Loucy (cell line): ENCODE results near the gene TEN1.
"Not testable (repeated sequence)": the region's sequence is repeated elsewhere in the genome, so short reads cannot be mapped to it uniquely, and the experiment has no call there.

Source experiments
- H2AFZ ChIP-seq: fragments of 200-600 bp; sonication (generic); 2 replicates; pipeline ENCODE4 v1.6.0; 2016; ENCODE audit warnings: antibody characterized with exemption, mild to moderate bottlenecking, low read length, moderate library complexity
- H3F3A ChIP-seq: fragments of 200-600 bp; 2 replicates; pipeline ENCODE4 v1.6.0; 2016; ENCODE audit warnings: antibody characterized with exemption, low read depth, mild to moderate bottlenecking
- H3K27me3 ChIP-seq: fragments of 200-600 bp; sonication (generic); 2 replicates; pipeline ENCODE4 v1.6.1; 2014; ENCODE audit warnings: low read length, mild to moderate bottlenecking; ENCODE audit not compliant: insufficient read depth, poor library complexity, severe bottlenecking
- H3K36me3 ChIP-seq: fragments of 200-600 bp; sonication (generic); 2 replicates; pipeline ENCODE4 v1.6.1; 2016; ENCODE audit warnings: low read length; ENCODE audit not compliant: insufficient read depth
- H3K4me1 ChIP-seq: fragments of 200-600 bp; sonication (generic); 2 replicates; pipeline ENCODE4 v1.5.1; 2014; ENCODE audit warnings: low read length, mild to moderate bottlenecking; ENCODE audit not compliant: insufficient read depth, poor library complexity, severe bottlenecking
- H3K4me2 ChIP-seq: fragments of 200-600 bp; sonication (generic); 2 replicates; pipeline ENCODE4 v1.6.0; 2014; ENCODE audit warnings: antibody characterized with exemption, low read length, low read depth, mild to moderate bottlenecking; ENCODE audit not compliant: poor library complexity, severe bottlenecking
- H3K4me3 ChIP-seq: fragments of 200-600 bp; sonication (generic); 2 replicates; pipeline ENCODE4 v1.5.1; 2014; ENCODE audit warnings: low read length, mild to moderate bottlenecking, mixed read lengths; ENCODE audit not compliant: poor library complexity, severe bottlenecking
- H3K79me2 ChIP-seq: fragments of 200-600 bp; sonication (generic); 2 replicates; pipeline ENCODE4 v1.6.1; 2014; ENCODE audit warnings: low read length; ENCODE audit not compliant: insufficient read depth
- H3K9ac ChIP-seq: fragments of 200-600 bp; sonication (generic); 2 replicates; pipeline ENCODE4 v1.6.0; 2014; ENCODE audit warnings: mild to moderate bottlenecking, low read depth, low read length, moderate library complexity; ENCODE audit not compliant: poor library complexity, severe bottlenecking
- H3K9me2 ChIP-seq: fragments of 200-600 bp; sonication (generic); replicated peaks from 2 replicates; pipeline ENCODE4 v1.6.1; 2016; ENCODE audit warnings: low read depth, low read length, mixed read lengths
- H3K9me3 ChIP-seq: fragments of 200-600 bp; sonication (generic); 2 replicates; pipeline ENCODE4 v1.6.1; 2014; ENCODE audit warnings: mild to moderate bottlenecking, antibody characterized with exemption, low read length, low read depth; ENCODE audit not compliant: insufficient read depth
- H4K20me1 ChIP-seq: fragments of 200-600 bp; sonication (generic); 2 replicates; pipeline ENCODE4 v1.6.0; 2014; ENCODE audit warnings: antibody characterized with exemption, low read length, mild to moderate bottlenecking; ENCODE audit not compliant: insufficient read depth, poor library complexity, severe bottlenecking
- CTCF ChIP-seq: fragments of 200-600 bp; sonication (generic); conservative IDR thresholded peaks from 2 replicates; pipeline ENCODE4 v1.5.1; 2014; ENCODE audit warnings: mild to moderate bottlenecking, antibody characterized with exemption, low read length
- EZH2phosphoT487 ChIP-seq: fragments of 200-600 bp; IDR thresholded peaks from 2 replicates; pipeline ENCODE4 v1.6.1; 2018; ENCODE audit warnings: antibody characterized with exemption, mild to moderate bottlenecking, moderate library complexity, borderline replicate concordance

TEN1 gene

GRCh38 chr17:75959839-75960511 lies 19.1 kb upstream of the TEN1 start:
- no peak overlapping the region for H2AFZ ChIP-seq
- no peaks in the 10 kb centered on the region for H4K20me1 ChIP-seq
- no peaks in the 10 kb centered on the region for H3K4me1 ChIP-seq
- no peak overlapping the region for H3K4me3 ChIP-seq
- no peaks in the 10 kb centered on the region for H3K27me3 ChIP-seq
- no peaks in the 10 kb centered on the region for H3K9me2 ChIP-seq
- H3K9ac ChIP-seq: no peak overlapping the region
- peaks cover 10% of the 10 kb centered on the region; the same call in 1 of the 2 replicates for H3K79me2 ChIP-seq
- H3K36me3 ChIP-seq: peaks cover 26% of the 10 kb centered on the region; the same call in 1 of the 2 replicates
- no peak overlapping the region for H3K4me2 ChIP-seq
- TF ChIP-seq CTCF (no peak), EZH2phosphoT487 (no peak)
- no peaks in the 10 kb centered on the region for H3F3A ChIP-seq
- no peaks in the 10 kb centered on the region for H3K9me3 ChIP-seq

GRCh38 chr17:75965468-75965867 lies 13.6 kb upstream of the TEN1 start:
- no peaks in the 10 kb centered on the region for H3K27me3 ChIP-seq
- H3K79me2 ChIP-seq: peaks cover 9% of the 10 kb centered on the region; the same call in 1 of the 2 replicates
- H3K9me3 ChIP-seq: no peaks in the 10 kb centered on the region
- no peak overlapping the region for H3K9ac ChIP-seq
- TF ChIP-seq CTCF: no peak
- TF ChIP-seq EZH2phosphoT487: no peak
- no peaks in the 10 kb centered on the region for H3K9me2 ChIP-seq
- H3K36me3 ChIP-seq: no peaks in the 10 kb centered on the region
- no peak overlapping the region for H2AFZ ChIP-seq
- H3K4me3 ChIP-seq: no peak overlapping the region
- H4K20me1 ChIP-seq: no peaks in the 10 kb centered on the region
- H3K4me1 ChIP-seq: peaks cover 3% of the 10 kb centered on the region
- H3F3A ChIP-seq: no peaks in the 10 kb centered on the region
- H3K4me2 ChIP-seq: no peak overlapping the region

GRCh38 chr17:75969044-75969443 lies 10.0 kb upstream of the TEN1 start:
- H3K79me2 ChIP-seq: peaks cover 11% of the 10 kb centered on the region; the same call in 1 of the 2 replicates
- H3K36me3 ChIP-seq, H3K9me3 ChIP-seq, H3K4me3 ChIP-seq, H2AFZ ChIP-seq, H3K27me3 ChIP-seq, H3K4me1 ChIP-seq, H3K4me2 ChIP-seq, H3K9ac ChIP-seq, H4K20me1 ChIP-seq, H3K9me2 ChIP-seq, H3F3A ChIP-seq: not testable (repeated sequence)

- H3K4me3 ChIP-seq: no peak overlapping the region
- H3K9ac ChIP-seq: no peak overlapping the region
- peaks cover 7% of the 10 kb centered on the region; the same call in 1 of the 2 replicates for H3K79me2 ChIP-seq
- H3K27me3 ChIP-seq: no peaks in the 10 kb centered on the region
- H3F3A ChIP-seq: no peaks in the 10 kb centered on the region; the same call in 1 of the 2 replicates
- H3K4me1 ChIP-seq: peaks cover 11% of the 10 kb centered on the region
- no peaks in the 10 kb centered on the region for H3K9me3 ChIP-seq
- H4K20me1 ChIP-seq: no peaks in the 10 kb centered on the region
- TF ChIP-seq CTCF: no peak
- no peak for TF ChIP-seq EZH2phosphoT487
- no peaks in the 10 kb centered on the region for H3K36me3 ChIP-seq
- no peak overlapping the region for H2AFZ ChIP-seq
- no peak overlapping the region for H3K4me2 ChIP-seq
- no peaks in the 10 kb centered on the region for H3K9me2 ChIP-seq
Observed at GRCh38 chr17:75970011-75970523, 9.0 kb upstream of the TEN1 start.
